Measurements from ENCODE around the gene RNF112. TPM values are rescaled to one million over a fixed set of nuclear protein-coding genes. Genes with fewer than 3 reads are reported as not detected.

The RNF112 gene
- total RNA-seq, 4 donors from 2014 or later: 0.44 to 2.5 (median 1.8) TPM

DNA sequence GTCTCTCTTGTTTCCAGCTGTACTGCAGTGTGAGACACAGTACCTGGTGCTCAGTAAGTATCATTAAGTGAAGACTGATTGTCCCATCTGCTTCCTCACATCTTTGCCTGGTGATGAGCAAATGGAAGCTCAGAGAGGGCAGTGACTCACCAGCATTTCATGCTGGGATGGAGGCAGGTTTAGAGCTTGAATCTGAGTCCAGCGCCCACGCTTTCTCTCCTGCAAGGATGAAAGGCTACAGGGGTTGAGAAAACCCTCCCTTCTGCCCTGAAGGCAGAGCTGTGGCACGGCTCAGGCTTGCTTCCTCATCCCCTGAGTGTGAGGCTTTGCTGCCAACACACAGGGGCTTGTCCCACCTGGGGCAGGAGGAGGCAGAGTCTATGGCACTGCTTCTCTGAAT is 1.5 kb upstream of the RNF112 start:
- H3K9me3 ChIP-seq: no peaks in the 10 kb centered on the region

GRCh38 chr17:19410091-19410490 is 941 bp upstream of the RNF112 start:
- Histone ChIP-seq H3K27me3 (no peaks in the 10 kb centered on the region), H3K9me3 (no peaks in the 10 kb centered on the region), H3K27ac (no peak overlapping the region), H3K4me1 (peaks cover 0 to 12% (median 0%) of the 10 kb centered on the region in 4 donors), H3K4me3 (no peak overlapping the region), H3K36me3 (no peaks in the 10 kb centered on the region)
- no peak for DNase-seq (ENCODE audit: low spot score in 2 of 2)
- whole genome bisulfite sequencing, 2 donors: 93% methylated on average over 4 to 6 of the region's 6 CpGs
- TF ChIP-seq EP300 (IDR thresholded peaks at IDR 0.05): no peak
- TF ChIP-seq, protein P1, sequence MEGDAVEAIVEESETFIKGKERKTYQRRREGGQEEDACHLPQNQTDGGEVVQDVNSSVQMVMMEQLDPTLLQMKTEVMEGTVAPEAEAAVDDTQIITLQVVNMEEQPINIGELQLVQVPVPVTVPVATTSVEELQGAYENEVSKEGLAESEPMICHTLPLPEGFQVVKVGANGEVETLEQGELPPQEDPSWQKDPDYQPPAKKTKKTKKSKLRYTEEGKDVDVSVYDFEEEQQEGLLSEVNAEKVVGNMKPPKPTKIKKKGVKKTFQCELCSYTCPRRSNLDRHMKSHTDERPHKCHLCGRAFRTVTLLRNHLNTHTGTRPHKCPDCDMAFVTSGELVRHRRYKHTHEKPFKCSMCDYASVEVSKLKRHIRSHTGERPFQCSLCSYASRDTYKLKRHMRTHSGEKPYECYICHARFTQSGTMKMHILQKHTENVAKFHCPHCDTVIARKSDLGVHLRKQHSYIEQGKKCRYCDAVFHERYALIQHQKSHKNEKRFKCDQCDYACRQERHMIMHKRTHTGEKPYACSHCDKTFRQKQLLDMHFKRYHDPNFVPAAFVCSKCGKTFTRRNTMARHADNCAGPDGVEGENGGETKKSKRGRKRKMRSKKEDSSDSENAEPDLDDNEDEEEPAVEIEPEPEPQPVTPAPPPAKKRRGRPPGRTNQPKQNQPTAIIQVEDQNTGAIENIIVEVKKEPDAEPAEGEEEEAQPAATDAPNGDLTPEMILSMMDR (IDR thresholded peaks at IDR 0.05): no peak
- TF ChIP-seq POLR2A (IDR thresholded peaks at IDR 0.05): no peak

More for the DNA sequence above, 1.5 kb upstream of the RNF112 start:
- Histone ChIP-seq H3K4me3 (no peak overlapping the region), H3K36me3 (no peaks in the 10 kb centered on the region), H3K27ac (no peak overlapping the region), H3K4me1 (peaks cover 0 to 12% (median 0%) of the 10 kb centered on the region in 4 donors), H3K27me3 (no peaks in the 10 kb centered on the region)
- 76 to 91% methylated on average over 3 of the region's 3 CpGs for WGBS, 2 donors
- TF ChIP-seq, protein P1 (IDR thresholded peaks at IDR 0.05): no peak
- TF ChIP-seq EP300 (IDR thresholded peaks at IDR 0.05) (no peak), POLR2A (IDR thresholded peaks at IDR 0.05) (no peak)
- no peak for DNase-seq (ENCODE audit: low spot score in 2 of 2)

- H3K27me3 ChIP-seq: no peaks in the 10 kb centered on the region
- DNase-seq (ENCODE audit: low spot score in 2 of 2): no peak
- peaks cover 0 to 12% (median 0%) of the 10 kb centered on the region in 4 donors for H3K4me1 ChIP-seq
- no peak overlapping the region for H3K27ac ChIP-seq
- no peak overlapping the region for H3K4me3 ChIP-seq
- 67 to 73% methylated on average over 9 of the region's 9 CpGs for WGBS, 2 donors
- H3K36me3 ChIP-seq: no peaks in the 10 kb centered on the region
- no peaks in the 10 kb centered on the region for H3K9me3 ChIP-seq
- TF ChIP-seq, protein P1 (IDR thresholded peaks at IDR 0.05): no peak
- no peak for TF ChIP-seq EP300 (IDR thresholded peaks at IDR 0.05)
- TF ChIP-seq POLR2A (IDR thresholded peaks at IDR 0.05): no peak
Measured at GRCh38 chr17:19411631-19412030, 599 bp downstream of the RNF112 start.

DNA sequence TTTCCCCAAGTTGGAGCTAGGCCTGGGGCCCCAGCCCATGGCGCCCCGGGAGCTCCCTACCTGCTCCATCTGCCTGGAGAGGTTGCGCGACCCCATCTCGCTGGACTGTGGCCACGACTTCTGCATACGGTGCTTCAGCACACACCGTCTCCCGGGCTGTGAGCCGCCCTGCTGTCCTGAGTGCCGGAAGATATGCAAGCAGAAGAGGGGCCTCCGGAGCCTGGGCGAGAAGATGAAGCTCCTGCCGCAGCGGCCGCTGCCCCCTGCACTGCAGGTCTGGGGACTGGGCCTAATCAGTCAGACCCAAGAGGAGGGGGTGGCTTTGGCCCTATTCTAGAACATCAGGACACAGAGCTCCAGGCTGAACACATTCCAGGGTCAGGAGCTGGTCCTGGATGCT is 1.5 kb downstream of the RNF112 start:
- TF ChIP-seq, protein P1 (IDR thresholded peaks at IDR 0.05): no peak
- TF ChIP-seq POLR2A (IDR thresholded peaks at IDR 0.05) (no peak), EP300 (IDR thresholded peaks at IDR 0.05) (no peak)
- H3K9me3 ChIP-seq: no peaks in the 10 kb centered on the region

DNA sequence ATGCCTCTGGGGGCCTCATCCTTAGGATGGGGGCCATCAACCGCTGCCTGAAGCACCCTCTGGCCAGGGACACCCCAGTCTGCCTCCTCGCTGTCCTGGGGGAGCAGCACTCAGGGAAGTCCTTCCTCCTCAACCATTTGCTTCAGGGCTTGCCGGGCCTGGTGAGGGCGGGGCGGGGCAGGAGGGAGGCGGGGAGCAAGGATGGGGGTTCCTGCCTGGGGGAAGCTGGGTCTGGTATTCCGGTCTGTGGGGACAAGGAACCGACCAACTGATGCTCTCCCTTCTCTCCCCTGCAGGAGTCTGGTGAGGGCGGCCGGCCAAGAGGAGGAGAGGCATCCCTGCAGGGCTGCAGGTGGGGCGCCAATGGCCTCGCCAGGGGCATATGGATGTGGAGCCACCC is 2.0 kb downstream of the RNF112 start:
- peaks cover 0 to 18% (median 0%) of the 10 kb centered on the region in 4 donors for H3K4me1 ChIP-seq
- H3K27ac ChIP-seq: no peak overlapping the region
- DNase-seq (ENCODE audit: low spot score in 2 of 2): no peak
- H3K4me3 ChIP-seq: no peak overlapping the region
- no peaks in the 10 kb centered on the region for H3K36me3 ChIP-seq
- no peaks in the 10 kb centered on the region for H3K27me3 ChIP-seq
- TF ChIP-seq POLR2A (IDR thresholded peaks at IDR 0.05) (no peak), EP300 (IDR thresholded peaks at IDR 0.05) (no peak)
- TF ChIP-seq, protein P1 (IDR thresholded peaks at IDR 0.05): no peak
- H3K9me3 ChIP-seq: no peaks in the 10 kb centered on the region
- 79 to 85% methylated on average over 12 of the region's 12 CpGs for WGBS, 2 donors

More for the DNA sequence above, 1.5 kb downstream of the RNF112 start:
- 94 to 100% methylated on average over 10 to 16 of the region's 16 CpGs for WGBS, 2 donors
- Histone ChIP-seq H3K36me3 (no peaks in the 10 kb centered on the region), H3K4me3 (no peak overlapping the region), H3K4me1 (peaks cover 0 to 13% (median 0%) of the 10 kb centered on the region in 4 donors), H3K27ac (no peak overlapping the region), H3K27me3 (no peaks in the 10 kb centered on the region)
- DNase-seq (ENCODE audit: low spot score in 2 of 2): no peak

Data from tibial nerve (tissue), 4 donors.